Right lobe of liver (tissue), 6 donors: ENCODE measurements around the gene RNF215. TPM values are rescaled to one million over a fixed set of nuclear protein-coding genes. Genes with fewer than 3 reads are reported as not detected.

Source experiments
- ATAC-seq, 4 donors: fragments of 200-7000 bp; cut with Tn5 transposase; one replicate each; pipeline ENCODE4 v1.9.1; 2020; ENCODE audit warnings: mild to moderate bottlenecking in 4 of 4, moderate library complexity in 4 of 4
- DNase-seq, 3 donors: peaks; one replicate each; pipeline ENCODE4 v3.0.0-alpha.2; 2020
- H3K27ac ChIP-seq, 3 donors: fragments of 200-600 bp; one replicate each; pipeline ENCODE4 v1.8.0; 2022
- H3K27me3 ChIP-seq, 2 donors: fragments of 200-600 bp; one replicate each; pipeline ENCODE4 v1.8.0; 2022
- H3K36me3 ChIP-seq, 4 donors: fragments of 200-600 bp; sonication (generic) in 1 of 4; one replicate each; pipeline versions ENCODE4 v1.5.1 to v1.8.0; 2017 to 2022; ENCODE audit warnings: control low read depth in 1 of 4
- H3K4me1 ChIP-seq, 4 donors: fragments of 200-600 bp; sonication (generic) in 1 of 4; one replicate each; pipeline versions ENCODE4 v1.5.1 to v1.8.0; 2017 to 2022; ENCODE audit warnings: control low read depth in 1 of 4
- H3K4me3 ChIP-seq, 3 donors: fragments of 200-600 bp; one replicate each; pipeline ENCODE4 v1.8.0; 2022
- H3K9me3 ChIP-seq, 4 donors: fragments of 200-600 bp; sonication (generic) in 1 of 4; one replicate each; pipeline versions ENCODE4 v1.5.1 to v1.8.0; 2017 to 2022; ENCODE audit warnings: control low read depth in 1 of 4
- CTCF ChIP-seq, 4 donors: fragments of 200-600 bp in 3 of 4; fragments of 450-650 bp in 1 of 4; IDR thresholded peaks; one replicate each; pipeline versions ENCODE4 v1.5.1 to v1.8.0; 2016 to 2022; ENCODE audit warnings: antibody characterized with exemption in 4 of 4, mild to moderate bottlenecking in 2 of 4
- POLR2A ChIP-seq: fragments of 450-650 bp; IDR thresholded peaks from one replicate; pipeline ENCODE4 v1.6.1; 2017; ENCODE audit warnings: antibody characterized with exemption, mild to moderate bottlenecking
- WGBS: methylation state at CpG from one replicate; pipeline ENCODE4 v1.1.6; 2018; ENCODE audit warnings: low coverage, low lambda C conversion rate; ENCODE audit not compliant: insufficient coverage; ENCODE audit errors: missing lambda C conversion rate; 5-methylcytosine and 5-hydroxymethylcytosine counted together
- intact Hi-C, 2 donors: fragments of 100-400 bp; cut with DNase I; formaldehyde crosslinking; loops; one replicate each; pipeline versions ENCODE4 v1.11.2 to v1.14.1; 2022
- long read RNA-seq: library from polyadenylated mRNA; unstranded; transcript quantifications from one replicate; pipeline ENCODE4 v2.0.0, GENCODE V29; 2019
- total RNA-seq, 6 experiments: library from RNA; depleted of rRNA in 2 of 6; stranded (reverse); fragments of >200 nt in 2 of 6; fragmentation: NEBNext Ultra II Directional in 3 of 6; extraction: Animal tissue kit (Norgen Biotek cat#: 25700) in 3 of 6; gene quantifications; one replicate each; pipeline versions ENCODE4 v1.1.0 to v1.2.4, GENCODE V29; 2016 to 2023
- donor health status: DM: no; HTN: yes; CAD: no.
- donor health status: DM: no; HTN: no; CAD: no.
- donor health status: DM: no; HTN: no; CAD: no.
- donor health status: DM: no; HTN: yes; CAD: no.
- donor health status: DM: no; HTN: yes; CAD: no.

RNF215 gene
- 10 to 100 TPM in 1 of 6 experiments, 1 to 10 TPM in 5; 6.2 to 10.0 (median 7.4) TPM for total RNA-seq
- long read RNA-seq, partial matches to known transcripts: 0 of 1 reads
- long read RNA-seq, other reads (novel, unspliced or antisense): 1 of 1 reads

- no peaks in the 10 kb centered on the region for H3K36me3 ChIP-seq
- H3K27me3 ChIP-seq: no peaks in the 10 kb centered on the region
- no peak for TF ChIP-seq POLR2A
- peak; percentile 92 to 98 (median 93) for TF ChIP-seq CTCF (IDR thresholded peaks at IDR 0.05)
- intact Hi-C loops: loop anchor here (10.0 kb wide), 2 partner anchors 122 to 282 kb away; partner anchors contain the start of gene OSM (in 1 of the 2)
- DNase-seq (peak; percentile 87 to 88 (median 88)), ATAC-seq (peak; percentile 84 to 94 (median 89))
- H3K9me3 ChIP-seq: no peaks in the 10 kb centered on the region
- 0% methylated on average over 23 of the region's 95 CpGs for WGBS
- H3K27ac ChIP-seq: peak within 1 kb of the TSS in 1 of 3 donors; percentile 40
- peaks cover 0 to 13% (median 6%) of the 10 kb centered on the region in 4 donors for H3K4me1 ChIP-seq
- peak within 1 kb of the TSS; percentile 56 to 68 (median 57) for H3K4me3 ChIP-seq
Observed at GRCh38 chr22:30386960-30387827, at the start of gene RNF215. TSS of gene RNF215 (minus strand) at chr22:30387411. CDS start at chr22:30387313, 98 bp downstream.

- H3K27ac ChIP-seq: no peak overlapping the region
- no peaks in the 10 kb centered on the region for H3K9me3 ChIP-seq
- 60% methylated on average over 1 of the region's 2 CpGs for WGBS
- intact Hi-C loops: no loop called here
- DNase-seq (peak in 1 of 3 donors; percentile 30), ATAC-seq (no peak)
- TF ChIP-seq CTCF (IDR thresholded peaks at IDR 0.05): no peak
- no peak for TF ChIP-seq POLR2A
- H3K4me3 ChIP-seq: no peak overlapping the region
- H3K4me1 ChIP-seq: peaks cover 0 to 14% (median 7%) of the 10 kb centered on the region in 4 donors
- H3K27me3 ChIP-seq: no peaks in the 10 kb centered on the region
- no peaks in the 10 kb centered on the region for H3K36me3 ChIP-seq
Observed at GRCh38 chr22:30436196-30436595, 49.0 kb upstream of the RNF215 start.

- WGBS: 57% methylated on average over 2 of the region's 6 CpGs
- no peaks in the 10 kb centered on the region for H3K36me3 ChIP-seq
- peaks cover 0 to 14% (median 7%) of the 10 kb centered on the region in 4 donors for H3K4me1 ChIP-seq
- TF ChIP-seq POLR2A (no peak), CTCF (IDR thresholded peaks at IDR 0.05) (no peak)
- no peaks in the 10 kb centered on the region for H3K27me3 ChIP-seq
- ATAC-seq (peak; percentile 13 to 24 (median 16)), DNase-seq (peak in 2 of 3 donors; percentile 44 to 69)
- H3K9me3 ChIP-seq: no peaks in the 10 kb centered on the region
- intact Hi-C loops: no loop called here
- peak overlapping the region in 1 of 3 donors; percentile 29 for H3K27ac ChIP-seq
- H3K4me3 ChIP-seq: no peak overlapping the region
Observed at GRCh38 chr22:30435674-30436126, 48.5 kb upstream of the RNF215 start.

GRCh38 chr22:30434843-30435242, 47.6 kb upstream of the RNF215 start:
- no CpG with 5 or more reads among the region's 1 CpG for WGBS
- no peak for TF ChIP-seq CTCF (IDR thresholded peaks at IDR 0.05)
- TF ChIP-seq POLR2A: no peak
- Histone ChIP-seq H3K9me3 (no peaks in the 10 kb centered on the region), H3K27me3 (no peaks in the 10 kb centered on the region), H3K36me3 (no peaks in the 10 kb centered on the region), H3K4me3 (no peak overlapping the region), H3K27ac (peak overlapping the region in 1 of 3 donors; percentile 29), H3K4me1 (peaks cover 0 to 14% (median 7%) of the 10 kb centered on the region in 4 donors)
- no peak for ATAC-seq
- DNase-seq: no peak
- intact Hi-C loops: no loop called here
